ENCODE measurements around the gene HDAC9.

The HDAC9 gene

GRCh38 chr7:18526368-18526878 lies 30.9 kb downstream of the HDAC9 start:
- DNase-seq, result no peak

DNA sequence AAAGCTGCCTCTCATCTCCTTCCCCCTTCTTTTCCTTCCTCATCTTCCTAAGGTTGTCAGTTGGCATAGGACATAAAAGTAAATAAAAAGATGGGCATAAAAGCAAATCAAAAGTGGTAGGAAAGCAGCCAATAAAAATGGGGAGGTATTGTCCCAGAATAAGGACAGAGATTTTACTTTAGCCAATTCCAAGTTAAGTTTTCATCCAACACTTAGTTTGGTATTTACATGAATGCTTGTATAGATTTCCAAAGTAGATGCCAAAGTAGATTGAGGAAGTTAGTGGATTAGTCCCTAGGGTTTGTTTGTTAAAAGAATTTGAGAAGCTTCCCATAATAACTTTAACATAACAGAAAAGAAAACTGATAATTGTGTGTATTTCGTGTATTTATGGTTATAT lies 33.7 kb downstream of the HDAC9 start:
- DNase-seq, result no peak

DNA sequence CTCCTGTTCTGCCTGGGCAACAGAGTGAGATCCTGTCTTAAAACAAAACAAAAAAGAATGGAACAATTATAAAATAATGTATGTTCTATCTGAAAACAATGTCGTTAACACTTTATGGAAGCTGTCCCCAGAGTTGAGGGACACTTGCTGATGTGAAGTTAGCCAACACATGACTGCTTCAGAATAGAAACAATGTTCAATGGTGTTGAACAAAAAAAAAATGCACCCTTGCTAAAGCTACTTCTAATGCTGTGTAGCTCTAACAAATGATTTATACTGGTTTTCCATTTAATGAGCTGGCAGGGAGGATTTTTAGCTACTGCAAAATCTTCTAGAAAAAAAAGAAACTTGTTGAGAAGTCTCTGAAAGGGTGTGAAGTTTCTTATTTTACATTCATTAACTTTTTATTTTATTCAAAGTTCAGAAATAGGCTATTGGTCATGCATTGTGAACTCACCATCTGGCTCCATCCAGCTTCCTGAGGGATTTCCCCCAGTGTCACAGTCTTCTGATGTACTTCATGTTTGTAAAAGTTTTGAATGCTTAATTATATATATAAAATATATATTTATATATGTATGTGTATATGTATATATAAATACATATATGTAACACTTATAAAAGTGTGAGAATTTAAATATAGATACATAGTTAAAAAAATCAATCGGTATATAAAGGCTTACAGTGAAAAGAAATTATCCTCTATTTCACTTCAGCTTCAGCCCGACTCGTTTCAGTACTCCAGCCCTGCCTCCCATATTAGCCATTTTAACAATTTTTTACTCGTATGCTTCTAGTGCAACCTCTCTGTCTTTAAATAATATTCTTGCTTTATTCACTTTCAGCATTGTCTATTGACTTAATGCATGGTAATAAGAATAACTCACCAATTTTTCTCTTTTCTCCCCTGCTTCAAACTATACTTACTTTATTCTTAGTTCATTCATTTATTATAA lies 35.0 kb downstream of the HDAC9 start:
- DNase-seq, result no peak

DNA sequence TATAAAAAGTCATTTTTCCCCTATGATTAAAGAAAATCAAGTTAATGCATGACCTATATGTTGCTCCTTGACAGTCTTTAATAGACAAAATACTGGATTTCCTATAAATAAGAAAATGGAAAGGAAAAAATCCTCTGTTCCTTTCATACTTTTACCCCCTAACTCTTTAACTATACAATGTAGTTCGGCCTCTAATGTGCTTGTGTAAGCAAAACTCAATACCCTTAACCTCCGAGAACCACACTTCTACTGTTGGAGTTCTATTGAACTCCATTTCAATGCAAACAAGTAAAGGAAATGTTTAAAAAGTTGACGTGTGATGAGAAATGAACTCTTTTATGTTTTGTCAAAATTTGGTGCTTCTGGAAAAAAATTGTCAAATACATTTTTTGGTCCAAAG lies 36.0 kb downstream of the HDAC9 start:
- DNase-seq, result no peak

GRCh38 chr7:18532813-18533212 lies 37.3 kb downstream of the HDAC9 start:
- no peak for DNase-seq

DNA sequence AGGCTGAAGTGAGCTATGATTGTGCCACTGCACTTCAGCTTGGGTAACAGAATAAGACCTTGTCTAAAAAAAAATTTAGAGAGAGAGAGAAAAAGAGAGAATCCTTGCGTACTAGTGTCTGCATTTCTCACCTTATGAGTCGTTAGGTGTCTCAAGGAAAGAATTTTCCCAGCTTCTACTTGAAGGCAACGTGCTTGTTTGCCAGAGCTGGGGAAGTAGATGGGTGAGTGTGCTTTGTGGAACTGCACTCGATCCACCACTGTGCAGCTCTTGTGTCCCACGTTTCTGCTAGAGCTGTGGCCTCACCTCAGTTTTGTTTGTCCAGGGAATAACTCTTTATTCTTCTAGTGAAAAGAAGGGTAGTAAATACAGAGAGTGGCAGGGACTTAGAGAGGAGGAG lies 38.9 kb downstream of the HDAC9 start:
- DNase-seq, result no peak

- DNase-seq, result no peak
These were observed 40.4 kb downstream of the HDAC9 start for GRCh38 chr7:18535810-18536415.

- no peak for DNase-seq
These were observed 40.9 kb downstream of the HDAC9 start for GRCh38 chr7:18536486-18536885.

- no peak for DNase-seq
These were observed 43.2 kb downstream of the HDAC9 start for GRCh38 chr7:18538554-18539250.

DNA sequence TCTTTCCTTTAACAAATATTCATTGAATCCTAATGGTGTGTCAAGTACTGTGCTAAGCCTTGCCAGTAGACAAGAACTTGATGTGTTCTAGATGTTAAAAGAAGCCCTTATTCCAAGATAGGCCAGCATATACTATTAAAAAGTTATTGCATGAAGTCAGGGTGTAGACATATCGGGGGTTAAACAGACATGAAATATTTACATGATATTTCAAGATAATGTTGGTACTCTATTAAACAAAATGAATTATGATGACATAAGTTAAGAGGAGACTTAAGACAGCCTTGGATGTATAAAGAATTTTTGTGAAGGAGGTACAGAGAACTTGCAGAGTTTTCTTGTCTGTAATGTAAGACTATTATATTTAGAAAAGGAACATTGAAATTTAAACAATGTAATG lies 44.8 kb downstream of the HDAC9 start:
- DNase-seq, result no peak

DNA sequence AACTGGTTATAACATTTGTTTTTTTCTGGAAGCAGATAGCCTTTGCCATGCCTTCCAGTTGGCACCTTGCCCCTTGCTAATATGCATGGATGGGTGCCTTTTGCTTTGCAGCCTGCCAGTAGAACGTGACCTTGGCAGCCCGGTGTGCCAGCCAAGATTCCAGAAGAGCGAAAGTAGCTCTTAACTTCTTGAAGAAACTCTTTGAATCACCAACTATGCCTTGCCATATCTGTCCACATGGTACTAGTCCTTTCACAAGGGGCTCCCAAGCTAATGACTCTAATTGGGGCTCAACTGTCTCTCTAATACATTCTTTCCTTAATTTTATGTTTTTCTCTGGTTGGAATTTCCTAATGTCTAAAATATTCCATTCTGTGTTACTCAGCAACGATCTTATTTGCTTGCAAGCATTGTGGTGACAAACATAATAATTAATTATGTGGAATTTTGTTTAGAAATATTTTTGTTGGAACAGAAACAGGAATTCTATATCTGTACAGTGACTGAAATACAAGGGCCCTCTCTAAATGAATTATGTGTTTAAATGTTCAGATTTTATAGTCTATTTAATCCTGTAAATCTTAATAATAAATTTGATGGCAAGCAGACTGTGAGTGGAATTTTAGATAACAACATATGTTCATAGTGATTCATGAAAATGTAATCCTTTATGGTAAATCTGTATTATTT lies 45.8 kb downstream of the HDAC9 start:
- DNase-seq, result no peak

DNA sequence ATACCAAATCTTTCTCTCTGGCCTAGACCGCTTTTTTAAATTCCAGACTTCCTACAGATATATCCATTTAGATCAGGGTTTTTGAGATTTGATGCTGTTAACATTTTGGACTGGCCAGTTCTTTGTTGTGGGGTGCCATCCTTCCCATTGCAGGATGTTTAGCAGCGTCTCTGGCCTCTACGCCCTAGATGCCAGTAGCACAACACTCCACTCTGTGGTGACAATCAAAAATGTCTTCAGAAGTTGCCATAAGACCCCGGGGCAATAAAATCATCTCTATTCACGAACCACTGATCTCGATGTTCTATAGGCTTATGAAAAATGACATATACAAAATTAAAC lies 46.3 kb downstream of the HDAC9 start:
- DNase-seq, result no peak

GRCh38 chr7:18546576-18546975 lies 51.0 kb downstream of the HDAC9 start:
- DNase-seq, result no peak

- no peak for DNase-seq
These were observed 52.1 kb downstream of the HDAC9 start for GRCh38 chr7:18547509-18548187.

GRCh38 chr7:18548534-18548933 lies 53.0 kb downstream of the HDAC9 start:
- no peak for DNase-seq

DNA sequence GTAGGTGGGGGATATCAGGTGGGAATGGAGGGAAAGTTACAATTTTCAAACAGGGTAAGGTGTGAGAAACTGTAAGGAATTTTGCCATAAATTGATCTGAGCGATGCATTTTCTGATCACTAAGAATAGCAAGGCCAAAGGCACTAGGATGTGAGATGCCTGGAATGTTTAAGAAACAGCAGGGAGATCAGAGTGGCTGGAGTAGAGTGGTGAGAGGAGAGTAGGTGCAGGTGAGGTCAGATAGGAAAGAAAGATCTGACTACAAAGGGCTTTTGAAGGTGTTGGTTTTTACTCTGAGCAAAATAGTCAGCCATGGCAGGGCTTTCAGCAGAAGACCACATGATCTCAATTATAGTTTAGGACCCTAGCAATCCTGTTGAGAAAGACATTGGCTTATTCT lies 55.0 kb downstream of the HDAC9 start:
- DNase-seq, result no peak

DNA sequence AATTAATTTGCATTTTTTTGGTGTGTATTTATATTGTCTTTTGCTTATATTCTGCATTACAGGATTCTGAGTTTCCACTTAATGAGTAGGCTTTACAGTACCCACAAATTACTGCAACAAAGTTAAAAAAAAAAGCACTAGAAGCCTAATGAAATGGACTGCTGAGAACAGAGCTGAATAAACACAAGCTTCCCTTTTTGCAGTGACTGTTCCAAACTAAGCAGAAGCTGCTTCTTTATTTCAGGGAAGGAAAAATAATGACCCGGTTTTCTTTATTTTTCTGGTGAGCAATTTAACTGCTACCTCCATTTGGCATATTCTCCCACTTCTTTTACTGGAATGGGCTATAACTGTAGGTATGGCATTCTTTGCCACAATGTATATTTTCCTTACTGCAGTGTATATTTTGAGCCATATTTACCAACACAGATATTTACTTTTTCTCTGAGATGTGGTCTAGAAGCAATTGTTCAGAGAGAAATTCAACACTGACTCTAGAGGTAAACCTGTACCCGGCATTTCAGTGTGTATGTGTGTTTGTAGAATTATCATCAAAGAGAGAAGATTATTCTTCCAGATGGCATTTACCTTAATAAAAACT lies 56.9 kb downstream of the HDAC9 start:
- DNase-seq, result no peak

- no peak for DNase-seq
These were observed 57.5 kb downstream of the HDAC9 start for GRCh38 chr7:18552943-18553604.

DNA sequence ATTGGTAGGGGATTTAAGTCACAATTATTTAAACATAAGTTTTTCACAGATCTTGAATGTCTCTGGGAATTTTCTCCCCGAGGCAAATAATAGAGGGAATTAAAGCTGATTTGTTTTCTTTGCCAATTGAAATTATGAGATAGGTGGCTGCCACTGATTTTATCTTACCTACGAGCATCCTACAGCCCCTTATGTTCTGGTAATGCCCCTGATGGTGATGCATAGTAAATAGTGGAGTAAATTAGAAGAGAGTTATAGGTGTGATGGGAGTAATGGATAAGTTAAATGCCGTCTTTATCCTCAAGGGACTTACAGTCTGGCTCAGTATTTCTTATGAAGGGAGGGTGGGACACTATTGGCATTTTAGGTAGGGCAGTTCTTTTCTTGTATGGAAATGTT lies 58.1 kb downstream of the HDAC9 start:
- no peak for DNase-seq

- no peak for DNase-seq
These were observed 59.6 kb downstream of the HDAC9 start for GRCh38 chr7:18555120-18555519.

DNA sequence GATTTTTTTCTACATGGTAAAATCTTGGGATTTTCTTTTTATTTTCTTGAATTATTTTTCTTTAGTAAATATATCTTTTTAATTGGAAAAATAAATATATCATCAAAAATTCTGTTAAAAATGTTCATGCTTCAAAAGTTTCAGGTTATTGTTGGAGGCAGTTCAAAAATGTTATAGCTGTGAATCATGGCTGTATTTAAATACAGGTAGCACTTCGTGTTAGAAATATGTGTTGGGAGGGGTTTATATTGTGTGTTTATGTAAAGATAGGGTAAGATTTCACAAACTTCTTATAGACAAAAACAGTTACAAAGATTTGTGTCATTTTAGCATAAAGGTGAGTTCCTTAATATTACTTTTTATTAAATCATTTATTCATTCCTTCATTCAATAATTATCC lies 60.4 kb downstream of the HDAC9 start:
- no peak for DNase-seq

DNA sequence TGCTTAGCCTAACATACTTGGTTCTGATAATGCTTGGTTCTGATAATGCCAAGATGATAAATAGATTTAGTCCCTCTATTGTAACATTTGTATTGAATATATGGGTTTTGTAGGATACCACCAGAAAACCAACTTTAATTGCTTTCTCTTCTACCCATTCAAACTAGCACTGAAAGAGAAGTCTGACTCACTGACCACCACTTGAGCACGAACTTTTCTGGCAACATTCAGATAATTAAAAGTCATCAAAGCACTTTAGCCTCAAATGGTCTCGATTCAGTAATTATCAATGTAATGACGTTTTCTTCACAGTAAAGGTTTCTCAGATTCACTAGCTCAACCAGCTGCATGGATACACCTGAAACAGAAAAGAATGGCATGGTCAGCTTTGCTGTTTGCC lies 63.0 kb downstream of the HDAC9 start:
- no peak for DNase-seq
